ENCODE measurements around the gene ALMS1. TPM values are rescaled to one million over a fixed set of nuclear protein-coding genes. Genes with fewer than 3 reads are reported as not detected.
"Not testable (repeated sequence)": the region's sequence is repeated elsewhere in the genome, so short reads cannot be mapped to it uniquely, and the experiment has no call there.

The ALMS1 gene
- total RNA-seq, 1 experiment from 2014 or later: 27.6 TPM

DNA sequence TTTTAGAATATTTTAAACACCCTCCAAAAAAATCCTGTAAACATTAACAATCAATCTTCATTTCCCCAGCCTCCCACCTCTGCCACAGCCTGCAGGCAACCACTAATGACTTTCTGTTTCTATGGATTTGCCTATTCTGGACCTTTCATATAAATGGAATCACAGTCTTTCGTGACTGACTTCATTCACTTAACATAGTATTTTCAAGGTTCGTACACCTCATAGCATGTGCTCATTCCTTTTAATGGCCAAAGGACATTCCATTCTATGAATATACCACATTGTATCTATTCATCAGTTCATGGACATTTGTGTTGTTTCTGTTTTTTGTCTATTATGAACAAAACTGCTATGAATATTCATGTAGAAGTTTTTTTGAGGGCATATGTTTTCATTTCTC, 208.0 kb downstream of the ALMS1 start:
- H3K4me1 ChIP-seq (ENCODE audit: insufficient read depth, low read length): peaks cover 9% of the 10 kb centered on the region; the same call in 1 of the 2 replicates
- TF ChIP-seq EZH2phosphoT487 (IDR thresholded peaks at IDR 0.05; ENCODE audit: borderline replicate concordance, low read length) (no peak), EZH2 (IDR thresholded peaks at IDR 0.05; ENCODE audit: low read length, unreplicated experiment) (no peak)
- TF ChIP-seq, protein P1, sequence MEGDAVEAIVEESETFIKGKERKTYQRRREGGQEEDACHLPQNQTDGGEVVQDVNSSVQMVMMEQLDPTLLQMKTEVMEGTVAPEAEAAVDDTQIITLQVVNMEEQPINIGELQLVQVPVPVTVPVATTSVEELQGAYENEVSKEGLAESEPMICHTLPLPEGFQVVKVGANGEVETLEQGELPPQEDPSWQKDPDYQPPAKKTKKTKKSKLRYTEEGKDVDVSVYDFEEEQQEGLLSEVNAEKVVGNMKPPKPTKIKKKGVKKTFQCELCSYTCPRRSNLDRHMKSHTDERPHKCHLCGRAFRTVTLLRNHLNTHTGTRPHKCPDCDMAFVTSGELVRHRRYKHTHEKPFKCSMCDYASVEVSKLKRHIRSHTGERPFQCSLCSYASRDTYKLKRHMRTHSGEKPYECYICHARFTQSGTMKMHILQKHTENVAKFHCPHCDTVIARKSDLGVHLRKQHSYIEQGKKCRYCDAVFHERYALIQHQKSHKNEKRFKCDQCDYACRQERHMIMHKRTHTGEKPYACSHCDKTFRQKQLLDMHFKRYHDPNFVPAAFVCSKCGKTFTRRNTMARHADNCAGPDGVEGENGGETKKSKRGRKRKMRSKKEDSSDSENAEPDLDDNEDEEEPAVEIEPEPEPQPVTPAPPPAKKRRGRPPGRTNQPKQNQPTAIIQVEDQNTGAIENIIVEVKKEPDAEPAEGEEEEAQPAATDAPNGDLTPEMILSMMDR (conservative IDR thresholded peaks at IDR 0.05; ENCODE audit: low read depth, low read length): no peak
- H3K27ac ChIP-seq (ENCODE audit: low read length): no peak overlapping the region
- no peaks in the 10 kb centered on the region for H4K20me1 ChIP-seq (ENCODE audit: low read length)
- DNase-seq (no peak), ATAC-seq (no peak)
- no peak overlapping the region for H3K4me2 ChIP-seq (ENCODE audit: low read length)
- H3K79me2 ChIP-seq (ENCODE audit: low read length): no peaks in the 10 kb centered on the region
- H3K9me2 ChIP-seq (replicated peaks; ENCODE audit: low read length): no peaks in the 10 kb centered on the region
- H3K9ac ChIP-seq (ENCODE audit: low read length): no peak overlapping the region
- no peaks in the 10 kb centered on the region for H3K9me3 ChIP-seq (ENCODE audit: low read length)
- H3K36me3 ChIP-seq (ENCODE audit: low read depth, low read length): no peaks in the 10 kb centered on the region
- CTCF ChIA-PET: no interaction called here
- intact Hi-C loops (cut with micrococcal nuclease): no loop called here
- POLR2A ChIA-PET (ENCODE audit: unreplicated experiment): no interaction called here
- no peaks in the 10 kb centered on the region for H3F3A ChIP-seq (ENCODE audit: low read length, unreplicated experiment)
- no peaks in the 10 kb centered on the region for H3K27me3 ChIP-seq (ENCODE audit: low read length)
- no peak overlapping the region for H3K4me3 ChIP-seq (ENCODE audit: low read length)
- H2AFZ ChIP-seq (ENCODE audit: low read length): no peak overlapping the region
- no TSS peak for BruUV-seq (replicated peaks)

DNA sequence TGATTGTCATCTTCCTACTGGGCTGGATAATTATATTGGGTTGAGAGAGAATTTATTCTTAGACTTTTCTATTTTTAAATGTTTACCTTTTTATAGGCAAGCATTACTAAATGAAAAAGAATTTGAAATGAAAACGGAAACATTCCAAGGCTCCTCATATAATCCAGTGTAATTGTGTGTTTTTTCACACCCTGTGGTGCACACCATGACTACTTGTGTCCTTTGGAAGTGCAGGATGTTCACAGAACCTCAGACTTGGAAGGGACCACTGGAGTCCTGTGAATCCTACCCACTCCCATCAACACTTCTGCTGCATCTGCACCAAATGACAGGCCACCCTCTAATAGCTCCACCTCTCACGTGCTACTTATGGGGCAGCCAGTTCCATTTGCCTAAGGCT, 208.6 kb downstream of the ALMS1 start:
- ChIA-PET POLR2A (ENCODE audit: unreplicated experiment) (no interaction called here), CTCF (no interaction called here)
- H3F3A ChIP-seq (ENCODE audit: low read length, unreplicated experiment): no peaks in the 10 kb centered on the region
- H3K9ac ChIP-seq (ENCODE audit: low read length): no peak overlapping the region
- H3K36me3 ChIP-seq (ENCODE audit: low read depth, low read length): no peaks in the 10 kb centered on the region
- H3K27ac ChIP-seq (ENCODE audit: low read length): no peak overlapping the region
- no peak overlapping the region for H3K4me3 ChIP-seq (ENCODE audit: low read length)
- DNase-seq: peak; percentile 38
- no TSS peak for BruUV-seq (replicated peaks)
- H3K4me2 ChIP-seq (ENCODE audit: low read length): no peak overlapping the region
- no peaks in the 10 kb centered on the region for H3K79me2 ChIP-seq (ENCODE audit: low read length)
- H3K9me3 ChIP-seq (ENCODE audit: low read length): no peaks in the 10 kb centered on the region
- TF ChIP-seq, protein P1 (conservative IDR thresholded peaks at IDR 0.05; ENCODE audit: low read depth, low read length): no peak
- TF ChIP-seq EZH2 (IDR thresholded peaks at IDR 0.05; ENCODE audit: low read length, unreplicated experiment): no peak
- no peak for TF ChIP-seq EZH2phosphoT487 (IDR thresholded peaks at IDR 0.05; ENCODE audit: borderline replicate concordance, low read length)
- H2AFZ ChIP-seq (ENCODE audit: low read length): no peak overlapping the region
- no peaks in the 10 kb centered on the region for H4K20me1 ChIP-seq (ENCODE audit: low read length)
- intact Hi-C loops (cut with micrococcal nuclease): no loop called here
- H3K4me1 ChIP-seq (ENCODE audit: insufficient read depth, low read length): peaks cover 9% of the 10 kb centered on the region; the same call in 1 of the 2 replicates
- no peaks in the 10 kb centered on the region for H3K27me3 ChIP-seq (ENCODE audit: low read length)
- no peaks in the 10 kb centered on the region for H3K9me2 ChIP-seq (replicated peaks; ENCODE audit: low read length)
- ATAC-seq: peak; percentile 84

DNA sequence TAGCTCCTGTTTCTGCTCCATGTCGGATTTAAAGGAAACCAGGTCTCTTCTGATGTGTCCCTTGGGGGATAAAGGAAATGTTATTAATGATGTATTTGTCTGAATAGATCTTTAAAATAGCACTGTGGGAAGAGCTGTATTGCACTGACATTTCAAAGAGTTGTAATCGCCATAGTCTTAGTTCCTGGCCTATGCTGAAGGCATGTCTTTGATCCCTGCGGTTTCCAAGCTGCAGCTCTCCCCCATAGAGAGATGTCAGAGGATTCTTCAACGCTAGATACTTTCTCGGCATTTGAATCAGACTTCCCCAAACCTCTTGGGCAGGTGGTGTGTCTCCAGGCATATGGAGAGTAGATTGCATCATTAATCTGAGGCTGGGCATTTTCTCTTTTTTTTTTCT, 216.1 kb downstream of the ALMS1 start:
- no TSS peak for BruUV-seq (replicated peaks)
- H3K9me3 ChIP-seq (ENCODE audit: low read length): no peaks in the 10 kb centered on the region

DNA sequence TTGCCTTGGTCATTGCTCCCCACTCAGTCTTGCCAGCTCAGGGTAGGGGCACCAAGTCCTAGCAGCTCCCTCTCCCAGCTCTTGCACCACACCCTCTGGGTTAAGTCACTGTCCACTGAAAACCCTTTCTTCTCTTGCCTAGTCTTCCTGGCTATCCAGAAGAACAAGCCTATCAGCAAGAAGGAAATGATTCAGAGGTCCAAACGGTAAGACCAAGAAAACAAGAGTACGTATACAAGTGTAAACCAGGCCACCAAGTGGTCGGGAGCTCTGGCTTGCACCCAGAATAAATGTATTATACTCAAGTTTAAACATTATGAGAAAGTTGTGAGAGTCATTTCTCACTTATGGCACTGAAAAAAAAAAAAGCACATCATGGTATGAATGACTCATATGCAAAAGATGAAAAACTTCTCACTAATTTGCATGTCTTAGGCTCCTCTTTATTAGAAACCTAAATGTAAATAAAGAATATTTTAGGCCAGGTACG, 217.5 kb downstream of the ALMS1 start:
- H3K4me3 ChIP-seq (ENCODE audit: low read length); H3K27ac ChIP-seq (ENCODE audit: low read length); H3K9me2 ChIP-seq (replicated peaks; ENCODE audit: low read length); H3K27me3 ChIP-seq (ENCODE audit: low read length); BruUV-seq (replicated peaks); intact Hi-C loops (cut with micrococcal nuclease); H3K79me2 ChIP-seq (ENCODE audit: low read length); H3K9me3 ChIP-seq (ENCODE audit: low read length); H3K4me2 ChIP-seq (ENCODE audit: low read length); H3K36me3 ChIP-seq (ENCODE audit: low read depth, low read length); H3K9ac ChIP-seq (ENCODE audit: low read length); POLR2A ChIA-PET (ENCODE audit: unreplicated experiment); H4K20me1 ChIP-seq (ENCODE audit: low read length); H2AFZ ChIP-seq (ENCODE audit: low read length); CTCF ChIA-PET; H3K4me1 ChIP-seq (ENCODE audit: insufficient read depth, low read length); ATAC-seq; H3F3A ChIP-seq (ENCODE audit: low read length, unreplicated experiment): not testable (repeated sequence)
- peak; percentile 25 for DNase-seq

More for the DNA sequence above, 216.1 kb downstream of the ALMS1 start:
- Histone ChIP-seq H3K9ac (ENCODE audit: low read length) (no peak overlapping the region), H3K27me3 (ENCODE audit: low read length) (no peaks in the 10 kb centered on the region), H3K79me2 (ENCODE audit: low read length) (no peaks in the 10 kb centered on the region), H3K4me1 (ENCODE audit: insufficient read depth, low read length) (no peaks in the 10 kb centered on the region), H3K4me2 (ENCODE audit: low read length) (no peak overlapping the region), H2AFZ (ENCODE audit: low read length) (no peak overlapping the region), H3F3A (ENCODE audit: low read length, unreplicated experiment) (no peaks in the 10 kb centered on the region), H3K4me3 (ENCODE audit: low read length) (no peak overlapping the region), H4K20me1 (ENCODE audit: low read length) (no peaks in the 10 kb centered on the region), H3K27ac (ENCODE audit: low read length) (no peak overlapping the region), H3K36me3 (ENCODE audit: low read depth, low read length) (no peaks in the 10 kb centered on the region; the same call in 1 of the 2 replicates), H3K9me2 (replicated peaks; ENCODE audit: low read length) (no peaks in the 10 kb centered on the region)
- ChIA-PET CTCF (no interaction called here), POLR2A (ENCODE audit: unreplicated experiment) (no interaction called here)
- intact Hi-C loops (cut with micrococcal nuclease): no loop called here
- no peak for TF ChIP-seq EZH2 (IDR thresholded peaks at IDR 0.05; ENCODE audit: low read length, unreplicated experiment)
- TF ChIP-seq EZH2phosphoT487 (IDR thresholded peaks at IDR 0.05; ENCODE audit: borderline replicate concordance, low read length): no peak
- TF ChIP-seq, protein P1 (conservative IDR thresholded peaks at IDR 0.05; ENCODE audit: low read depth, low read length): no peak
- no peak for DNase-seq
- no peak for ATAC-seq

All from PC-3 (cell line).